ENCODE results near the gene ABR. TPM values are rescaled to one million over a fixed set of nuclear protein-coding genes. Genes with fewer than 3 reads are reported as not detected.

The ABR gene
- total RNA-seq, 1 donor from 2014 or later, result 76.6 TPM

GRCh38 chr17:1083451-1084187, 96.2 kb downstream of the ABR start:
- H3K4me3 Mint-ChIP-seq (ENCODE audit: unreplicated experiment), result no peak overlapping the region
- no peak for DNase-seq (ENCODE audit: low spot score)

GRCh38 chr17:1082579-1082978, 97.2 kb downstream of the ABR start:
- TF ChIP-seq, protein P1, sequence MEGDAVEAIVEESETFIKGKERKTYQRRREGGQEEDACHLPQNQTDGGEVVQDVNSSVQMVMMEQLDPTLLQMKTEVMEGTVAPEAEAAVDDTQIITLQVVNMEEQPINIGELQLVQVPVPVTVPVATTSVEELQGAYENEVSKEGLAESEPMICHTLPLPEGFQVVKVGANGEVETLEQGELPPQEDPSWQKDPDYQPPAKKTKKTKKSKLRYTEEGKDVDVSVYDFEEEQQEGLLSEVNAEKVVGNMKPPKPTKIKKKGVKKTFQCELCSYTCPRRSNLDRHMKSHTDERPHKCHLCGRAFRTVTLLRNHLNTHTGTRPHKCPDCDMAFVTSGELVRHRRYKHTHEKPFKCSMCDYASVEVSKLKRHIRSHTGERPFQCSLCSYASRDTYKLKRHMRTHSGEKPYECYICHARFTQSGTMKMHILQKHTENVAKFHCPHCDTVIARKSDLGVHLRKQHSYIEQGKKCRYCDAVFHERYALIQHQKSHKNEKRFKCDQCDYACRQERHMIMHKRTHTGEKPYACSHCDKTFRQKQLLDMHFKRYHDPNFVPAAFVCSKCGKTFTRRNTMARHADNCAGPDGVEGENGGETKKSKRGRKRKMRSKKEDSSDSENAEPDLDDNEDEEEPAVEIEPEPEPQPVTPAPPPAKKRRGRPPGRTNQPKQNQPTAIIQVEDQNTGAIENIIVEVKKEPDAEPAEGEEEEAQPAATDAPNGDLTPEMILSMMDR (IDR thresholded peaks at IDR 0.05; ENCODE audit: unreplicated experiment), result no peak
- H3K4me3 Mint-ChIP-seq (ENCODE audit: unreplicated experiment), result no peak overlapping the region
- H3K36me3 Mint-ChIP-seq (ENCODE audit: low read depth, unreplicated experiment), result peaks cover 11% of the 10 kb centered on the region
- H3K27ac Mint-ChIP-seq (ENCODE audit: unreplicated experiment), result no peak overlapping the region
- no peak for DNase-seq (ENCODE audit: low spot score)
- H3K9me3 Mint-ChIP-seq (ENCODE audit: unreplicated experiment), result no peaks in the 10 kb centered on the region
- H3K27me3 Mint-ChIP-seq (ENCODE audit: unreplicated experiment), result peaks cover 4% of the 10 kb centered on the region
- peaks cover 12% of the 10 kb centered on the region for H3K4me1 Mint-ChIP-seq (ENCODE audit: unreplicated experiment)

More at GRCh38 chr17:1083451-1084187, 96.2 kb downstream of the ABR start:
- peaks cover 11% of the 10 kb centered on the region for H3K36me3 Mint-ChIP-seq (ENCODE audit: low read depth, unreplicated experiment)
- no peak overlapping the region for H3K27ac Mint-ChIP-seq (ENCODE audit: unreplicated experiment)
- TF ChIP-seq, protein P1 (IDR thresholded peaks at IDR 0.05; ENCODE audit: unreplicated experiment), result no peak
- H3K27me3 Mint-ChIP-seq (ENCODE audit: unreplicated experiment), result peaks cover 4% of the 10 kb centered on the region
- H3K9me3 Mint-ChIP-seq (ENCODE audit: unreplicated experiment), result no peaks in the 10 kb centered on the region
- peaks cover 6% of the 10 kb centered on the region for H3K4me1 Mint-ChIP-seq (ENCODE audit: unreplicated experiment)

- TF ChIP-seq, protein P1 (IDR thresholded peaks at IDR 0.05; ENCODE audit: unreplicated experiment), result no peak
- no peaks in the 10 kb centered on the region for H3K9me3 Mint-ChIP-seq (ENCODE audit: unreplicated experiment)
- peaks cover 16% of the 10 kb centered on the region for H3K4me1 Mint-ChIP-seq (ENCODE audit: unreplicated experiment)
- peaks cover 7% of the 10 kb centered on the region for H3K27me3 Mint-ChIP-seq (ENCODE audit: unreplicated experiment)
- H3K36me3 Mint-ChIP-seq (ENCODE audit: low read depth, unreplicated experiment), result peaks cover 11% of the 10 kb centered on the region
- peak overlapping the region; percentile 67 for H3K27ac Mint-ChIP-seq (ENCODE audit: unreplicated experiment)
- DNase-seq (ENCODE audit: low spot score), result no peak
- no peak overlapping the region for H3K4me3 Mint-ChIP-seq (ENCODE audit: unreplicated experiment)
These were observed 100.8 kb downstream of the ABR start for GRCh38 chr17:1078831-1079561.

DNA sequence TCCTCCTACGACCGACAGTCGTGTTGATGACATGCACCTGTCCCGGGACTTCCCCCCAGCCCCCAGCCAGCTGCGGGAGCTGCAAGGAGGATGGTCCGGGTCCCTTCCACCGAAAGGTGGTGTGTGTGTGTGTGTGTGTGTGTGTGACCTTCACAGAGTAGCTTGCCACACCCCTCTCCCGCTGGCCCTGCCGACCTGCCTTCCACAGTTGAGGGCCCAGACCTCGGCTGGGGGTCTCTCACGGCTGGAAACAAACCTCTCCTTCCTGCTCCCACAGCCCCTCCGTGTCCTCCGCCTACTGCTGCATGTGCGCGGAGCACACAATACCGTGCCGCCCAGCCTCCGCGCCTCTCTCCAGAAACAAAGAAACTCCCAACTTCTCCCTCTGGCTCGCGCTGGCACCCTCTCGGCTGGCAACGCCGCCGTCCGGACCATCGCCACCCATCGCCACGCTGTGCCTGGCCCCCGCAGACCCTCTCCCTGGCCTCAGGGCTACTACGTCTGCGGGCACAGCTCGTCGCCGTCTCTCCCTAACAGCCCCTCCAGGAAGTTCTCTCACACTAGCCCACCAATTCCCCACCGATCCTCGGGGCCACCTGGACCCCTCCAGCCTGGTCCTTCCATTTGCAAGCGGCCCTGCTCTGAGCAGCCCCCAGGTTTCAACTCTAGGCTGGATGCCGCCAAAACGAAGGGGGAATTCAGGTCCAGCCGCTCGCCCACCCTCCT, 101.6 kb downstream of the ABR start:
- no peak for DNase-seq (ENCODE audit: low spot score)
- Mint-ChIP-seq H3K4me3 (ENCODE audit: unreplicated experiment) (peak overlapping the region; percentile 39), H3K27me3 (ENCODE audit: unreplicated experiment) (peaks cover 7% of the 10 kb centered on the region), H3K27ac (ENCODE audit: unreplicated experiment) (peak overlapping the region; percentile 41), H3K4me1 (ENCODE audit: unreplicated experiment) (peaks cover 16% of the 10 kb centered on the region), H3K9me3 (ENCODE audit: unreplicated experiment) (no peaks in the 10 kb centered on the region), H3K36me3 (ENCODE audit: low read depth, unreplicated experiment) (peaks cover 8% of the 10 kb centered on the region)
- TF ChIP-seq, protein P1 (IDR thresholded peaks at IDR 0.05; ENCODE audit: unreplicated experiment), result no peak
